T-helper 22 cell (primary cell): ENCODE data around the gene SARNP.
"Not testable (repeated sequence)": the region's sequence is repeated elsewhere in the genome, so short reads cannot be mapped to it uniquely, and the experiment has no call there.

Source experiments
- DNase-seq: peaks from one replicate; pipeline ENCODE4 v3.0.0-alpha.2; 2020; ENCODE audit warnings: low read depth

SARNP gene

DNA sequence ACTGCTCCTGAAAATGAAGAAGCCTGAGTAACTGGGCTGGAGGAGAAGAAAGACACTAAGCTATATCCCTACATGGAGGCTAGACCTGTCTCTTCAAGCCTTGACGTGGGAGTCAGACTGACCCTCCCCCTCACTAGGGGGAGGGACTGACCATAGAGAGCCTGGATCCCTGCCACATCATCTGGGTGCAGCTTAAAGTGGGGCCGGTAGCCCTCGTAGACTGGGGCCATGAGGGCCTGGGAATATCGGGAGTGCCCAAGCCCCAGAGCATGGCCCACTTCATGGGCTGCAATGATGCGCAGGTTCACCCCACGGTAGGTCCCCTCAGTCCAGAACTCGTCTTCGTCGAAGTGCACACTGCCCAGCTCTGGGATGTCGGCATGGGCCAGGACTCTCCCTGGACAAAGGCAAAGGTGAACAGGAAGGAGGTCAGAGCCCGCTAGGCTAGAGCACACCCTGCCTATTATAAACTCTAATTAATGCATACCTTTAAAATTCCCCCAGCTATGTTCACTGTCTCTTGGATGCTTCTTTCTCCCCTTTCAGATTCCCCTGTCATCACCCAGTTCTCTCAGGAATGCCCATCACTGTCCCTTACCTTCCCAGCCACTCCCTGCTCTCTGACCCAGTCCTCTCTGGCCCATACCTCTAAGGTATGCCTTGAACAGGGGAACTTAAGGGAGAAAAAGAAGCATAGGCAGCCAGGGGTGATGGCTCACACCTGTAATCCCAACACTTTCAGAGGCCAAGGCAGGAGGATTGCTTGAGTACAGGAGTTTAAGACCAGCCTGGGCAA lies 22.0 kb upstream of the SARNP start:
- no peak for DNase-seq

GRCh38 chr12:55838361-55838760 lies 20.8 kb upstream of the SARNP start:
- DNase-seq, result no peak

DNA sequence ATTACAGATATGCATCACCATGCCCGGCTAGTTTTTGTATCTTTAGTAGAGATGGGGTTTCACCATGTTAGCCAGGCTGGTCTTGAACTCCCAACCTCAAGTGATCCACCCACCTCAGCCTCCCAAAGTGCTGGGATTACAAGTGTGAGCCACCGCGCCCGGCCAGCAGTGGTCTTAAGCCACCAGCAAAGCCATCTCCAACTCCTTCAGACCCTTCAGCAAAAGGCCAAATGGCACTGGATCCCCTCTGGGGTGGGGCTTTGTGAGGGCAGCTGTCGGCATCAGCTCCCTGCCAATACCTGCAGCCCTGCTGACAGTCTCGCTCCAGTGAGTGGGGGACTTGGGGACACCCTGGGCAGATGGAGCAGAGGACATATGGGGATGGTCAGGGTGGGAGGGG lies 16.9 kb upstream of the SARNP start:
- DNase-seq, result not testable (repeated sequence)

GRCh38 chr12:55833056-55833455 lies 15.5 kb upstream of the SARNP start:
- no peak for DNase-seq

GRCh38 chr12:55831447-55831815 lies 13.9 kb upstream of the SARNP start:
- no peak for DNase-seq

- DNase-seq, result no peak
Measured at GRCh38 chr12:55830601-55831446, 13.3 kb upstream of the SARNP start.

- DNase-seq, result no peak
Measured at GRCh38 chr12:55829967-55830600, 12.6 kb upstream of the SARNP start.

- no peak for DNase-seq
Measured at GRCh38 chr12:55828357-55828756, 10.8 kb upstream of the SARNP start.

- DNase-seq, result no peak
Measured at GRCh38 chr12:55827806-55828205, 10.3 kb upstream of the SARNP start.

DNA sequence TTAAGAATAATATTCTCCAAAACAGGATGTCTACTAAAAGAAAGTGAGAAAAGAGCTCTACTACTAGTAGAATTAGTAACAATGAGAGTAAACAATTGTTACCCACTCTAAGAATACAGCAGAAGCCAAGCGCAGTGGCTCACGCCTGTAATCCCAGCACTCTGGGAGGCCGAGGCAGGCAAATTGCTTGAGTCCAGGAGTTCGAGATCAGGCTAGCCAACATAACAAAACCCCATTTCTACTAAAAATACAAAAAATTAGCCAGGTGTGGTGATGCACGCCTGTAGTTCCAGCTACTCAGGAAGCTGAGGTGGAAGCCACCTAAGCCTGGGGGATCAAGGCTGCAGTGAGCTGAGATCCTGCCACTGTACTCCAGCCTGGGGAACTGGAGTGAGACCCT lies 7.2 kb upstream of the SARNP start:
- DNase-seq, result no peak

DNA sequence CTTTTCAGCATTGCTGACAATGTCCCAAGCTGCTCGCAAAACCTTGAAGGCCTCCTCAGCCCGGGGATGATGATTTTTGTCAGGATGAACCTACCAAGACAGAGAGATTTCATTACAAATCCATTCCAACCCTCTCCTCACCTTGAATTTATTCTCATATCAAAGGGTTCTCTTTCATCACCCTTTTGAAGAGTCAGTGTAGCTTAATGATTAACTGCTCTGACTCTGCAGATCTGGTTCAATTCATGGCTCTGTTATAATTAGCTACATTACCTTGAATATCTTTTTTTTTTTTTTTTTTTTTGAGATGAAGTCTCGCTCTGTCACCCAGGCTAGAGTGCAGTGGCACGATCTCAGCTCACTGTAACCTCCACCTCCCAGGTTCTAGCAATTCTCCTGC lies 5.9 kb upstream of the SARNP start:
- no peak for DNase-seq

- DNase-seq, result no peak
Measured at GRCh38 chr12:55822228-55822627, 4.7 kb upstream of the SARNP start.

- DNase-seq, result no peak
Measured at GRCh38 chr12:55820679-55821078, 3.2 kb upstream of the SARNP start.

- no peak for DNase-seq
Measured at GRCh38 chr12:55818886-55819285, 1.4 kb upstream of the SARNP start.

GRCh38 chr12:55818140-55818728 lies 710 bp upstream of the SARNP start:
- DNase-seq, result no peak

DNA sequence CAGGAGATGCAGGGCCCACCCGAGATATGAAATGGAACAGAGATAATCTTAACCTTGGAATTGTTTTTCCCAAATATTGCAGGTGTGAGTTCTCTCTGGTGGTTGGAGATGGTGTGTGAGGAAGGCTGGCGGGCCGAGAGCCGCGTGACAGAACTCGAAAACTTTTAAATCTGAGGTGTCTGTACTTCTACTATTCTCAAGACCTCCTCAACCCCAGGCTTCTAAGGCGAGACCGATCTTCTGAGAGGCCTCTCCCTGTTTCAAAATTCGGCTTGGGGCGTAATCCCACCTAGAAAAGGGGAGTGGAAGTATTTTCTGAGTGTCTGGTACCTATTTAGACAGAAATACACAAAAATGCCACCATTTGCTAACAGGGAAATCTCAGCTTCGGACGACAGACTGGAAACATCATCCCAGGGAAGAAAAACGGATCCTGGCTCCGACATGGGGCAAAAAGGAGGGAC lies 611 bp downstream of the SARNP start:
- DNase-seq, result no peak

GRCh38 chr12:55815473-55815872 lies 2.1 kb downstream of the SARNP start:
- DNase-seq, result no peak

DNA sequence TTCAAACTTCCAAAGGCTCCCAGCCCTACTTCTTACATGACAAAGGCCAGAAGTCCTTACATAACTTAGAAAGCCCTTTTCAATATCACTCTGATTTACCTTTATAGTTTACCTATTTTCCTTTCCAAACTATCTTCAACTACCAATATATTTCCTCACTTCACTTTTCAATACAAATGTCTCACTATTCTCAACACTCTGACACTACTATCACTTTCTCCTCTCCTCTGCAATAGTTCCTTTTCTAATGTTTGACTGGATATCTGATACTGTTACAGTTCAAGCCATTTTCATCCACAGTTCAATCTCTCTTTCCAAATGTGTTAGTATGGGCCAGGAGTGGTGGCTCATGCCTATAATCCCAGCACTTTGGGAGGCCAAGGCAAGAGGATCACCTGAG lies 3.3 kb downstream of the SARNP start:
- no peak for DNase-seq

- no peak for DNase-seq
Measured at GRCh38 chr12:55812088-55812487, 5.4 kb downstream of the SARNP start.

DNA sequence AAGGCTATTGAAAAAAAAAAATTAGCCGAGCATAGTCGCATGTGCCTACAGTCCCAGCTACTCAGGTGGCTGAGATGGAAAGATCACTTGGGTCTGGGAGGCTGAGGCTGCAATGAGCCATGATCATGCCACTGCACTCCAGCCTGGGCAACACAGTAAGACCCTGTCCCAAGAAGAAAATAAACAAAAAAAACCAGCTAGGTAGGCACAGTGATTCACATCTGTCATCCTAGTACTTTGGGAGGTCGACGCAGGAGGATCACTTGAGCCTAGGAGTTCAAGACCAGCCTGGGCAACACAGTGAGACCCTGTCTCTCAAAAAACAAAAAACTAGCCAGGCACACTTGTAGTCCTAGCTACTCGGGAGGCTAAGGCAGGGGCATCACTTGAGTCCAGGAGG lies 8.2 kb downstream of the SARNP start:
- DNase-seq, result no peak

DNA sequence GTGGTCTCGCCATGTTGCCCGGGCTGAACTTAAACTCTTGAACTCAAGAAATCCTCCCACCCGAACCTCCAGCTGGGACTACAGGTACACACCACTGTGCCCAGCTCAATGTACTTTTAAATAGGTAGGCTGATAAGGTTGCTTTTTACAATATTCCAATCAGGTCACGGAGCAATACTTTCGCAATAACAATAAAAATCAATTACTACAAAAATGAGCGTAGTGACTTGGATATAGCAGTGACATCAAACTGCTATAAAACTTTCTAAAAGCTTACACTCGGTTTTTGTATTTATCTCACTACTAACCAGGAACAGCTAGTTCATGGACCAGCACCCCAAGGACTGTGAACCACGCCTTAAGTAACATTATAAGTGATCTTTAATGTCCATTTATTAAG lies 10.5 kb downstream of the SARNP start:
- DNase-seq, result no peak

GRCh38 chr12:55797550-55797949 lies 20.0 kb downstream of the SARNP start:
- no peak for DNase-seq

DNA sequence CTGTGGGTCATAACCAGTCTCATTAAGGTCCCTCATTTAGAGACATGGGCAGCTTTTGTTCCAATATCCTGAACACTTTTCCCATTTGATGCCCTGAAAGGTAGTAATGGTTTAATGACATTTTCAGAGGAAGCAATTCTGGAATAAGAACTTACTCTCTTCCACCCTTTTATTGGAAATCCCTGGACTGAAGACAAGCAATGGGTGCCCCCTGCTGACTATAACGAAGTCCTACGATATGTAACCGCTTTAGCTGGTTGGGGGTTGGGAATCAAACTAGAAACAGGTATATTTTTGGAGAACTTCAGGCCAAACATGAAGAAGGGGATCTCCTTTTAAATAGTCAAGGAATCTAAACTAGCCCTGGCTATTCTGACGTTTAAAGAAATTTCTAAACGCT lies 20.5 kb downstream of the SARNP start:
- no peak for DNase-seq
